Measurements from ENCODE around the gene ZNF280A.
"Not testable (repeated sequence)": the region's sequence is repeated elsewhere in the genome, so short reads cannot be mapped to it uniquely, and the experiment has no call there.

Gene ZNF280A

DNA sequence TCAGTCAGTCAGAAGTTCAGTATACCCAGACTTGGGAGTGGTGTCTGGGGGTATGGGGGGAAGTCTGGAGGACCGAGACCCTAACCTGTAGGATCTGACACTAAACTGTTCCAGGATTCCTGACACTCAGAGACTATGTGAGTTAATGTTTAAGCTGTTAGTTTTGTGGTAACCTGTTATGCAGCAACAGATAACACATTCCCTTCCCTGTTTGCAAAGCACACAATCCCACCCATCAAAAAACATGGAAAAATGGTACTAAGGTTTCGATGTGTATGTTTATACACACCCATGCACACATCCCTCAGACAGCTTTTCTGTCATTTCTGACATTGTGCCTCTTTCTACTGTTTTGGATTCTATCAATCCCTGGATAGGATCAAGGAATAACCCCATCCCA lies 39.1 kb downstream of the ZNF280A start:
- Histone ChIP-seq H3K36me3 (no peaks in the 10 kb centered on the region), H3K4me3 (ENCODE audit: low read depth, low read length) (no peak overlapping the region), H3K27me3 (no peaks in the 10 kb centered on the region), H3K4me1 (no peaks in the 10 kb centered on the region), H3K9me3 (no peaks in the 10 kb centered on the region)
- TF ChIP-seq, protein P1, sequence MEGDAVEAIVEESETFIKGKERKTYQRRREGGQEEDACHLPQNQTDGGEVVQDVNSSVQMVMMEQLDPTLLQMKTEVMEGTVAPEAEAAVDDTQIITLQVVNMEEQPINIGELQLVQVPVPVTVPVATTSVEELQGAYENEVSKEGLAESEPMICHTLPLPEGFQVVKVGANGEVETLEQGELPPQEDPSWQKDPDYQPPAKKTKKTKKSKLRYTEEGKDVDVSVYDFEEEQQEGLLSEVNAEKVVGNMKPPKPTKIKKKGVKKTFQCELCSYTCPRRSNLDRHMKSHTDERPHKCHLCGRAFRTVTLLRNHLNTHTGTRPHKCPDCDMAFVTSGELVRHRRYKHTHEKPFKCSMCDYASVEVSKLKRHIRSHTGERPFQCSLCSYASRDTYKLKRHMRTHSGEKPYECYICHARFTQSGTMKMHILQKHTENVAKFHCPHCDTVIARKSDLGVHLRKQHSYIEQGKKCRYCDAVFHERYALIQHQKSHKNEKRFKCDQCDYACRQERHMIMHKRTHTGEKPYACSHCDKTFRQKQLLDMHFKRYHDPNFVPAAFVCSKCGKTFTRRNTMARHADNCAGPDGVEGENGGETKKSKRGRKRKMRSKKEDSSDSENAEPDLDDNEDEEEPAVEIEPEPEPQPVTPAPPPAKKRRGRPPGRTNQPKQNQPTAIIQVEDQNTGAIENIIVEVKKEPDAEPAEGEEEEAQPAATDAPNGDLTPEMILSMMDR (IDR thresholded peaks at IDR 0.05; ENCODE audit: low read depth, low read length), result no peak
- DNase-seq, result no peak

DNA sequence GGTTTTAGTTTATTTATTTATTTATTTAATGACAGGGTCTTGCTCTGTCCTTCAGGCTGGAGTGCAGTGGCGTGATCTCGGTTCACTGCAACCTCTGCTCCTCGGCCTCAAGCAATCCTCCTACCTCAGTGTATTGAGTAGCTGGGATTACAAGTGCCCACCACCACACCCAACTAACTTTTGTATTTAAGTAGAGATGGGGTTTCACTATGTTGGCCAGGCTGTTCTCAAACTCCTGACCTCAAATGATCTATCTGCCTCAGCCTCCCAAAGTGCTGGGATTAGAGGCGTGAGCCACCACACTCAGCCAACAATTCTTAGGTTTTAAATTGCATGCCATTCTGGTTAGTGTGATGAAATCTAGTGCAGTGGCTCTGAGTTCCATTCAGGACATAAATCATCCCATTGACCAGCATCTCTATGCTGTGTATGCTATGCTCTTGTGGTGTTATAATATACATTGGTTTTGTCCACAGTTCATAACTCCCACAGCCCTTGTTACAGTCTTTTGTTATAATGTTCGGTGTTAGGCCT lies 40.0 kb downstream of the ZNF280A start:
- Histone ChIP-seq H3K27me3 (no peaks in the 10 kb centered on the region), H3K4me3 (ENCODE audit: low read depth, low read length) (no peak overlapping the region), H3K4me1 (no peaks in the 10 kb centered on the region), H3K36me3 (no peaks in the 10 kb centered on the region), H3K9me3 (no peaks in the 10 kb centered on the region)
- TF ChIP-seq, protein P1 (IDR thresholded peaks at IDR 0.05; ENCODE audit: low read depth, low read length), result no peak
- DNase-seq, result no peak

DNA sequence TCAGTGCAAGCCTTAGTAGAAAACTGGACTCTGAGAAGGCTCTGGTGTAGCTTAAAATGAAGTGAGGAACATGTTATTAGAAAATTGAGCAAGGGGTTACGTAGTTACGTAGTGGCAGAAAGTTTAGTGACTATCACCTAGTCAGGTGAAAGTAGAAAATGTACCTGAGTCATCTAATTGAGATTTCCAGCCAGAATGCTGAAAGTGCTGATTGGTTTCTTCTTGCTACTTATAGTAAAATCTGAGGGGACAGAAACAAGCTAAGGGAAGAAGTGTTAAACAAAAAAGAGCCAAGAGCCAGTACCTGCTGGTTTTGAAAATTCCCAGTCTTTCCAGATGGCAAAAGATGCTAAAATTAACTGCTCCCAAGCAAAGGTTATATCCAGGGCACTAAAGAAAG lies 41.0 kb downstream of the ZNF280A start:
- Histone ChIP-seq H3K9me3 (no peaks in the 10 kb centered on the region), H3K4me3 (ENCODE audit: low read depth, low read length) (no peak overlapping the region), H3K4me1 (no peaks in the 10 kb centered on the region), H3K36me3 (no peaks in the 10 kb centered on the region), H3K27me3 (no peaks in the 10 kb centered on the region)
- TF ChIP-seq, protein P1 (IDR thresholded peaks at IDR 0.05; ENCODE audit: low read depth, low read length), result no peak
- no peak for DNase-seq

DNA sequence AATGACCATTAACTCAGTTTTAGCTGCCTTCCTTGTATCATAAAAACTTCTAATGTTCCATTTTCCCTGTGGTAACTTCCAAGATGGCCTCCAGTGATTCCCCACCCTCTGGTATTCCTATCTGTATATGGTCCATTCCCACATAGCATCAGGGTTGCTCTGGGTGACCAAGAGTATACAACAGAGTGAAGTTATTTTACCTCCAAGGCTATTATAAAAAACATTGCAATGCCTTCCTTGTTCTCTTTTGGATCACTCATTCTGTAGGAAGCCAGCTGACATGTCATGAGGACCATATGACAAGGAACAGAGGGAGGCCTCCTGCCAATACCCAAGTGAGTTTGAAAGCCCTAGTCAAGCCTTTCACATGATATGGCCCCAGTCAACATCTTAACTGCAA lies 41.6 kb downstream of the ZNF280A start:
- no peak for DNase-seq
- H3K4me1 ChIP-seq, result no peaks in the 10 kb centered on the region
- no peaks in the 10 kb centered on the region for H3K9me3 ChIP-seq
- TF ChIP-seq, protein P1 (IDR thresholded peaks at IDR 0.05; ENCODE audit: low read depth, low read length), result no peak
- no peak overlapping the region for H3K4me3 ChIP-seq (ENCODE audit: low read depth, low read length)
- H3K36me3 ChIP-seq, result no peaks in the 10 kb centered on the region
- no peaks in the 10 kb centered on the region for H3K27me3 ChIP-seq

DNA sequence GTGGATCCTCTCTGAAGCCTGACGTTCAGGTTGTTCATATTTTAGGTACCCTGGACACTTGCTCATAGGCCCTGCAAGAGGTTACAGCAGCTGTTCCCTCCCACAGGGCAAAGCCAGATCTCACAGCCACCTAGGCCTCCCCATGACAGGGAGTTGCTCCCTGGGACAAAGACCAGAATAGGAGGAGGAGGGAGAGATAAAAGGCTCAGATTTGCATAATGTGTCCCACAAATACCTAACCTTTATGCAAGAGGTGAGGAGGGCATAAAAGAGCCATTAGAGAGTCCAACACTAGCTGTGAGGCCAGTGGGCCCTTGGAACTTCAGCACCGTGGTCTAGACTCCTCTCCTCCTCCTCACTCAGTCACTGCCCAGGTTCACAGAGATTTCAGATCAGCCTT lies 45.3 kb downstream of the ZNF280A start:
- Histone ChIP-seq H3K36me3 (no peaks in the 10 kb centered on the region), H3K4me1 (no peaks in the 10 kb centered on the region), H3K9me3 (no peaks in the 10 kb centered on the region), H3K27me3 (no peaks in the 10 kb centered on the region; the same call in 1 of the 2 replicates), H3K4me3 (ENCODE audit: low read depth, low read length) (no peak overlapping the region)
- DNase-seq, result no peak
- TF ChIP-seq, protein P1 (IDR thresholded peaks at IDR 0.05; ENCODE audit: low read depth, low read length), result no peak

DNA sequence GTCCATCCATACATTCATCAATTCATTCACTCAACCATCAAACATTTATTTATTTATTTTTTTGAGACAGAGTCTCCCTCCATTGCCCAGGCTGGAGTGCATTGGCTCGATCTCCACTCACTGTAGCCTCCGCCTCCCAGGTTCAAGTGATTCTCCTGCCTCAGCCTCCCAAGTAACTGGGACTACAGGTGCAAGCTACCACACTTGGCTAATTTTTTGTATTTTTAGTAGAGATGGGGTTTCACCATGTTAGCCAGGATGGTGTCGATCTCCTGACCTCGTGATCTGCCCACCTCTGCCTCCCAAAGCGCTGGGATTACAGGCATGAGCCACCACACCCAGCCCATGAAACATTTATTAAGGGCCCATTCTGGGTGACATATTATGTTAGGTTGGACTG lies 49.0 kb downstream of the ZNF280A start:
- DNase-seq; H3K9me3 ChIP-seq; H3K27me3 ChIP-seq; H3K4me1 ChIP-seq; H3K36me3 ChIP-seq; H3K4me3 ChIP-seq (ENCODE audit: low read depth, low read length): not testable (repeated sequence)

DNA sequence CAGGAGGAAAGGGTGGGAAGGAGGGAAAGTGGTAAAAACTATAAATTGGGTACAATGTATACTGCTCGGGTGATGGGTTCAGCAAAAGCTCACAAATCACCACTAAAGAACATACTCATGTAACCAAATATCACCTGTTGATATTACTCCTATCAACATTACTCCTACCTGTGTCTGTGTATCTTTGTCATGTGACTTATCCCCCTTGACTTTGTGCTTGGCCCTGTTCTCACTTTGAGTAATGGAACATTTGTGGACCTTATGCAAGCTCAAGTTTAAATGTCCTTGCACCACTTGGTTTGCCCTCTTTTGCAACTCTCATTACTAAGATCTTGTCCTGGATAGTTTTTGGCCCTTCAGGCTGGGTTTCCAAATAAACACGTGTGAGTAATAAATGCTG lies 50.5 kb downstream of the ZNF280A start:
- H3K9me3 ChIP-seq, result no peaks in the 10 kb centered on the region
- H3K27me3 ChIP-seq, result no peaks in the 10 kb centered on the region; the same call in 1 of the 2 replicates
- TF ChIP-seq, protein P1 (IDR thresholded peaks at IDR 0.05; ENCODE audit: low read depth, low read length), result no peak
- H3K4me3 ChIP-seq (ENCODE audit: low read depth, low read length), result no peak overlapping the region
- H3K36me3 ChIP-seq, result no peaks in the 10 kb centered on the region
- DNase-seq, result no peak
- H3K4me1 ChIP-seq, result no peaks in the 10 kb centered on the region

DNA sequence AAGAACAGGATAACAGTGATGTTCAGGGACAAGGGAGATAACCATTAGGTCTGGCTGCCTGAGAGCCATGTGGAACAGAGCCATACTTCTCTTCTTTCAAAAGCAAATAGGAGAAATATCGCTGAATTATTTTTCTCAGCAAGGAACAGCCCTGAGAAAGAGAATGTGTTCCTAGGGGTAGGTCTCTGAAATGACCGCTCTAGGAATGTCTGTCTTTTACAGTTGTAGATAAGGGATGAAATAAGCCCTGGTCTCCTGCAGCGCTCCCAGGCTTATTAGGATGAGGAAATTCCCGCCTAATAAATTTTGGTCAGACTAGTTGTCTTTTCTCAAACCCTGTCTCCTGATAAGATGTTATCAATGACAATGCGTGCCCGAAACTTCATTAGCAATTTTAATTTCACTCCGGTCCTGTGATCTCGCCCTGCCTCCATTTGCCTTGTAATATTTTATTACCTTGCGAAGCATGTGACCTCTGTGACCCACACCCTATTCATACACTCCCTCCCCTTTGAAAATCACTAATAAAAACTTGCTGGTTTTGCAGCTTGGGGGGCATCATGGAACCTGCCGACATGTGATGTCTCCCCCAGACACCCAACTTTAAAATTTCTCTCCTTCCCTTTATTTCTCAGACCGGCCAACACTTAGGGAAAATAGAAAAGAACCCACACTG lies 51.1 kb downstream of the ZNF280A start:
- H3K4me3 ChIP-seq (ENCODE audit: low read depth, low read length); H3K36me3 ChIP-seq; DNase-seq; H3K9me3 ChIP-seq; H3K27me3 ChIP-seq; H3K4me1 ChIP-seq: not testable (repeated sequence)

Data from BE2C (cell line).